Measurements from ENCODE around the gene COL24A1. TPM values are rescaled to one million over a fixed set of nuclear protein-coding genes. Genes with fewer than 3 reads are reported as not detected.

COL24A1 gene
- total and polyA plus RNA-seq, 8 donors, result 0.02 to 0.34 (median 0.06) TPM; not detected in 3

DNA sequence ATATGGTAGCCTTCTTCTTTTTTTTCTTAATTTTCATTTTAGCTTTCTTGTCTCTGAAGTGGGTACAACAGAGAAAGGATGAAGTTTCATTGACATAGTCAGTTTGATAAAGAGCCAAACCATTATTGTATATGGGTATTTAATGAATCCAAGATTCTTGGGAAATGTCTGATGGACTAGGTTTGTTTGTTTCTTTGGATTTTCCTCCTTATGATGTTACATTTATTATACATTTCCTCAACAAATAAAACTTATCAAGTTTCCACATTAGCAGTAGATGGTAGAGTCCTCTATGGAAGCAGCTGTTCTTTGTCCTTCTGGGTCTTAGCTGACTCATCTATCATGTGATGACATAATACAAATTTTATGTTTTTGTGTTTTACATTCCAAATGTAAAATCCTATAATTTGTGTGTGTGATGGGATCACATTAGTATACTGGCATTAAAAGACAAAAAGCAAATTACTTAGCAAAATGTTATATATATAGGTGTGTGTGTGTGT is 6.0 kb downstream of the COL24A1 start:
- no peaks in the 10 kb centered on the region for H3K9me3 ChIP-seq
- FAIRE-seq (no peak), DNase-seq (no peak), ATAC-seq (no peak)
- intact Hi-C loops (cut with DNase I), result no loop called here
- no peak overlapping the region for H3K4me3 ChIP-seq
- H3K36me3 ChIP-seq, result no peaks in the 10 kb centered on the region
- H3K4me1 ChIP-seq, result no peaks in the 10 kb centered on the region
- no peak overlapping the region for H3K27ac ChIP-seq
- TF ChIP-seq, protein P1, sequence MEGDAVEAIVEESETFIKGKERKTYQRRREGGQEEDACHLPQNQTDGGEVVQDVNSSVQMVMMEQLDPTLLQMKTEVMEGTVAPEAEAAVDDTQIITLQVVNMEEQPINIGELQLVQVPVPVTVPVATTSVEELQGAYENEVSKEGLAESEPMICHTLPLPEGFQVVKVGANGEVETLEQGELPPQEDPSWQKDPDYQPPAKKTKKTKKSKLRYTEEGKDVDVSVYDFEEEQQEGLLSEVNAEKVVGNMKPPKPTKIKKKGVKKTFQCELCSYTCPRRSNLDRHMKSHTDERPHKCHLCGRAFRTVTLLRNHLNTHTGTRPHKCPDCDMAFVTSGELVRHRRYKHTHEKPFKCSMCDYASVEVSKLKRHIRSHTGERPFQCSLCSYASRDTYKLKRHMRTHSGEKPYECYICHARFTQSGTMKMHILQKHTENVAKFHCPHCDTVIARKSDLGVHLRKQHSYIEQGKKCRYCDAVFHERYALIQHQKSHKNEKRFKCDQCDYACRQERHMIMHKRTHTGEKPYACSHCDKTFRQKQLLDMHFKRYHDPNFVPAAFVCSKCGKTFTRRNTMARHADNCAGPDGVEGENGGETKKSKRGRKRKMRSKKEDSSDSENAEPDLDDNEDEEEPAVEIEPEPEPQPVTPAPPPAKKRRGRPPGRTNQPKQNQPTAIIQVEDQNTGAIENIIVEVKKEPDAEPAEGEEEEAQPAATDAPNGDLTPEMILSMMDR (IDR thresholded peaks at IDR 0.05), result no peak
- H3K27me3 ChIP-seq, result peaks cover 0 to 21% (median 0%) of the 10 kb centered on the region in 4 donors

DNA sequence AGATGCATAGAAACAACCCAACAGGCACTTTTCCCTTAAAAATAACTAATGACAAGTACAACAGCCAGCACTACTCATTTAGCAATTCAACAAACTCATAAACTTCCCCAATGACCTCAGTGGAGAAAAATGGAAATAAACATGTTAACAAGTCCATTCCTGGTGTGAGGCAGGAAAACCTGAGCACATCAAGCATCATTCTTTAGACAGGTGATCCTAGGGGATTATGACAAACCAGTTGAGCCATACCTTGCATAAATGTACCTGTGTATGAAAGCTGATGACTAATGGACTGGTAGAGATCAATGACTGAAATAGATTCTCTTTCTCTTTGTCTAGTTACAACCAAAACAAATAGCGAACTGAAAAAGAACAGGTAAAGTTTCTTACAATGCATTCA is 7.0 kb downstream of the COL24A1 start:
- Histone ChIP-seq H3K36me3 (no peaks in the 10 kb centered on the region), H3K4me1 (no peaks in the 10 kb centered on the region), H3K9me3 (no peaks in the 10 kb centered on the region), H3K27me3 (peaks cover 0 to 13% (median 0%) of the 10 kb centered on the region in 4 donors), H3K4me3 (no peak overlapping the region), H3K27ac (no peak overlapping the region)
- 0 to 68% methylated on average over 1 of the region's 1 CpG for WGBS, 2 donors
- ATAC-seq (no peak), FAIRE-seq (no peak), DNase-seq (no peak)
- intact Hi-C loops (cut with DNase I), result no loop called here
- TF ChIP-seq, protein P1 (IDR thresholded peaks at IDR 0.05), result no peak

DNA sequence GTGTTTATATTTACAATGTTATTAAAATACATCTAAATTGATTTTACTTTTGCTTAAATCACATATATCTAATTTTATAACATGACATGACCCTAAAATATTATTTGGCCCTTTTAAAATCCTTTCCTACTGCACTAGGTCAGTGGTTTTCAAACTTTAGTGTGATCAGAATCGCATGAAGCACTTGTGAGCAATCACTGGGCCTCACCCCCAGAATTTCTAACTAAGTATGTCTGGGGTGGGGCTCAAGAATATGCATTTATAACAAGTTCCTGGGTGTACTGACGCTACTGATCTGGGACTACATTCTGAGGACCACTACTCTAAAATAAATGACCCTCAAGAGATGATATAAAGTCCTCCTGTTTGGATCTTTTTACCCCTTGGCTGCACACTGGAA is 8.8 kb downstream of the COL24A1 start:
- no peaks in the 10 kb centered on the region for H3K9me3 ChIP-seq
- H3K27me3 ChIP-seq, result no peaks in the 10 kb centered on the region
- H3K4me3 ChIP-seq, result no peak overlapping the region
- FAIRE-seq (no peak), DNase-seq (no peak), ATAC-seq (no peak)
- TF ChIP-seq, protein P1 (IDR thresholded peaks at IDR 0.05), result no peak
- no peaks in the 10 kb centered on the region for H3K36me3 ChIP-seq
- H3K27ac ChIP-seq, result no peak overlapping the region
- H3K4me1 ChIP-seq, result no peaks in the 10 kb centered on the region
- WGBS, 2 donors, result 61 to 78% methylated on average over 2 of the region's 2 CpGs
- intact Hi-C loops (cut with DNase I), result no loop called here

DNA sequence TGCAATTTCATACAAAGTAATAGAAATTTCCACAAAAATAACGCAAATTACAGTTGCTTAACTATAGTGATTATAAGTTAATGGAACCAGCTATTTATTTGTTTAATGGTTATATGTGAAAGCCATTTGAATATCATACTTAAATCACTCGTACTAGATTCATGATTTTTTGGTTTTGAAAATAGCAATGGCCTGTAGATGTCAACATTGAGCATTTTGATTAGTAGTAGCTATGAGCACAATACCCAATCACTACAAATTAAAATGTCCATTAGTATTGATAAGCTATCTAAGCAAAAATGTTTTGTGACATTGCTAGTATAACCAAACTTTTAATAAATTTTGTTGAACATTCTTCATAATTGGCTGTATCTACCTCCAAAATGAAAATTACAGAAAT is 10.0 kb downstream of the COL24A1 start:
- Histone ChIP-seq H3K4me3 (no peak overlapping the region), H3K4me1 (no peaks in the 10 kb centered on the region), H3K9me3 (no peaks in the 10 kb centered on the region), H3K27ac (no peak overlapping the region), H3K27me3 (no peaks in the 10 kb centered on the region), H3K36me3 (no peaks in the 10 kb centered on the region)
- no peak for ATAC-seq
- FAIRE-seq, result peak; percentile 23
- TF ChIP-seq, protein P1 (IDR thresholded peaks at IDR 0.05), result no peak
- intact Hi-C loops (cut with DNase I), result no loop called here
- no peak for DNase-seq
- whole genome bisulfite sequencing, 2 donors, result 63 to 72% methylated on average over 2 of the region's 2 CpGs

DNA sequence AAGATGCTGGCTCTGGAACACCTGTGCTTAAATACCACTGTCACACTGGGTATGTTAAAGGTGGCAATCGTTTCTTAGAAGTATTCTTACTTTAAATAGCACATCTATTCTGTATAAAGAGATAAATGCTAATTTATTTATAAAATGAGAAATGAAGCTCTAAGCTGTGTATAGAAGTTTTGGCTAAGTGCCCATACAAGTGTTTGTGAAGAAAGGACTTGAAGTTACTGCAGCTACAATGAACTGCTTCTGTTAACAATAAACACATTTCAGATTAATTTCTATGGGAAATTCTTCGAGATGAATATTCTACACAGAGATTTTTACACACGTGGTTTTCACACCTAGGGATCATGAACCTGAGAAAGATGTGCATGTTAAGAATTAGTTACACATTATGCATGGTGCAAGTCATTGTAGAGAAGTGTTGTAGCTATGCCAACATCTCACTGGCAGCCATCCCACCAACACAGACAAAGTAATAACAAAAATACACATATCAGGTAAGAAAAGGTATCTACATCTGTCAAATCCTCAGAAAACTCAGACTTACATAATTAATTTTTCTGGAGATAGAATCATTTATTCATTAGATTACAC is 16.2 kb downstream of the COL24A1 start:
- intact Hi-C loops (cut with DNase I), result no loop called here
- TF ChIP-seq, protein P1 (IDR thresholded peaks at IDR 0.05), result no peak
- Histone ChIP-seq H3K4me1 (no peaks in the 10 kb centered on the region), H3K9me3 (no peaks in the 10 kb centered on the region), H3K27me3 (no peaks in the 10 kb centered on the region), H3K4me3 (no peak overlapping the region), H3K36me3 (no peaks in the 10 kb centered on the region), H3K27ac (no peak overlapping the region)
- ATAC-seq, result no peak
- WGBS, 2 donors, result 33 to 42% methylated on average over 3 of the region's 3 CpGs
- no peak for FAIRE-seq
- DNase-seq, result no peak

All from pancreas (tissue), 10 donors.